ENCODE measurements around the gene FRMD4B. TPM values are rescaled to one million over a fixed set of nuclear protein-coding genes. Genes with fewer than 3 reads are reported as not detected.

FRMD4B gene
- polyA plus RNA-seq, 3 donors = 13.2 to 21.0 (median 19.6) TPM

- no peaks in the 10 kb centered on the region for H4K20me1 ChIP-seq (ENCODE audit: insufficient read depth, low read length)
- H3K4me1 ChIP-seq (ENCODE audit: control insufficient read depth in 1 of 2, insufficient read depth in 2 of 2, low read length in 2 of 2) = peaks cover 3% of the 10 kb centered on the region in 2 donors
- no peaks in the 10 kb centered on the region for H3K79me2 ChIP-seq (ENCODE audit: insufficient read depth, low read length)
- H3K27ac ChIP-seq (ENCODE audit: low read depth in 1 of 2, low read length in 2 of 2) = no peak overlapping the region
- H3K27me3 ChIP-seq (ENCODE audit: control insufficient read depth in 2 of 2, insufficient read depth in 2 of 2, low read length in 2 of 2) = no peaks in the 10 kb centered on the region
- H3K4me3 Mint-ChIP-seq = no peak overlapping the region
- no peaks in the 10 kb centered on the region for H3K9me3 ChIP-seq (replicated peaks in 1 of 2; ENCODE audit: control insufficient read depth in 1 of 2, insufficient read depth in 1 of 2, low read length in 2 of 2)
- H3K36me3 ChIP-seq (replicated peaks in 1 of 2; ENCODE audit: control insufficient read depth in 1 of 2, insufficient read depth in 2 of 2, low read length in 2 of 2) = peaks cover 41 to 58% of the 10 kb centered on the region in 2 donors
- no peak overlapping the region for H3K4me3 ChIP-seq (replicated peaks in 1 of 3; ENCODE audit: low read depth in 2 of 3, low read length in 3 of 3)
- peaks cover 4% of the 10 kb centered on the region for H3K4me1 Mint-ChIP-seq
- no peak overlapping the region for H2AFZ ChIP-seq (ENCODE audit: insufficient read depth, low read depth, low read length, poor library complexity, severe bottlenecking)
- H3K9ac ChIP-seq (ENCODE audit: insufficient read depth, low read length, poor library complexity, severe bottlenecking) = no peak overlapping the region
- WGBS (ENCODE audit: insufficient coverage) = 43% methylated on average over 4 of the region's 6 CpGs
- H3K36me3 Mint-ChIP-seq = peaks cover 47 to 66% of the 10 kb centered on the region in 2 donors
- no peak for DNase-seq
- no peak for TF ChIP-seq CTCF (IDR thresholded peaks at IDR 0.05)
- no peaks in the 10 kb centered on the region for H3K27me3 Mint-ChIP-seq (ENCODE audit: low read depth in 3 of 3)
- no peaks in the 10 kb centered on the region for H3K9me3 Mint-ChIP-seq
- no peak overlapping the region for H3K4me2 ChIP-seq (replicated peaks; ENCODE audit: extremely low read depth, low read length, poor library complexity, severe bottlenecking)
- H3K27ac Mint-ChIP-seq = peak overlapping the region in 2 of 7 donors; percentile 41 to 44
- intact Hi-C loops (cut with micrococcal nuclease) = no loop called here
These were observed 188.4 kb downstream of the FRMD4B start for GRCh38 chr3:69197455-69197854.

DNA sequence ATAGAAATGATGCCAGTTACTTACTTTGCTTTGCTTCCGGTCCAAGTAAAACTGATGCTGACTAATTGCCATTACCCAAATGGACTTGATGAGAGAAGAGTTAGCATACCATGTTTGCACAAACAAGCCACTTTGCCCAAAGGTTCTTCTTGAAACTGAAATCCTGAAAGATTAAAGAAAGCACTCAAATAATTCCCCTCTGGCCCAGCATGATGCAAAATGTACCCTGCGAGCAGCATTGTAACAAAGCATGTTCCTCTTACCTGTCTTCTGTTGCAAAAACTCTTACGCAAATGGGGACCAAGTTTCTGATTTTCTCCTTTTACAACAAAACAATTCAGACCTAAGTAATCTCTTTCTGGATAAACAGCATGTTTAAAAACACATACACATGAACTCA, 189.0 kb downstream of the FRMD4B start:
- H3K4me1 ChIP-seq (ENCODE audit: control insufficient read depth in 1 of 2, insufficient read depth in 2 of 2, low read length in 2 of 2) = peaks cover 3% of the 10 kb centered on the region in 2 donors
- no peak overlapping the region for H3K4me2 ChIP-seq (replicated peaks; ENCODE audit: extremely low read depth, low read length, poor library complexity, severe bottlenecking)
- H3K9ac ChIP-seq (ENCODE audit: insufficient read depth, low read length, poor library complexity, severe bottlenecking) = no peak overlapping the region
- TF ChIP-seq CTCF (IDR thresholded peaks at IDR 0.05) = no peak
- H3K27me3 ChIP-seq (ENCODE audit: control insufficient read depth in 2 of 2, insufficient read depth in 2 of 2, low read length in 2 of 2) = no peaks in the 10 kb centered on the region
- Mint-ChIP-seq H3K9me3 (no peaks in the 10 kb centered on the region), H3K4me1 (peaks cover 4% of the 10 kb centered on the region), H3K27me3 (ENCODE audit: low read depth in 3 of 3) (no peaks in the 10 kb centered on the region), H3K27ac (no peak overlapping the region), H3K36me3 (peaks cover 52 to 70% of the 10 kb centered on the region in 2 donors), H3K4me3 (no peak overlapping the region)
- peaks cover 46 to 64% of the 10 kb centered on the region in 2 donors for H3K36me3 ChIP-seq (replicated peaks in 1 of 2; ENCODE audit: control insufficient read depth in 1 of 2, insufficient read depth in 2 of 2, low read length in 2 of 2)
- no CpG with 5 or more reads among the region's 3 CpGs for WGBS (ENCODE audit: insufficient coverage)
- no peaks in the 10 kb centered on the region for H4K20me1 ChIP-seq (ENCODE audit: insufficient read depth, low read length)
- DNase-seq = no peak
- H3K27ac ChIP-seq (ENCODE audit: low read depth in 1 of 2, low read length in 2 of 2) = no peak overlapping the region
- H3K4me3 ChIP-seq (replicated peaks in 1 of 3; ENCODE audit: low read depth in 2 of 3, low read length in 3 of 3) = no peak overlapping the region
- intact Hi-C loops (cut with micrococcal nuclease) = no loop called here
- H3K79me2 ChIP-seq (ENCODE audit: insufficient read depth, low read length) = no peaks in the 10 kb centered on the region
- no peak overlapping the region for H2AFZ ChIP-seq (ENCODE audit: insufficient read depth, low read depth, low read length, poor library complexity, severe bottlenecking)
- H3K9me3 ChIP-seq (replicated peaks in 1 of 2; ENCODE audit: control insufficient read depth in 1 of 2, insufficient read depth in 1 of 2, low read length in 2 of 2) = no peaks in the 10 kb centered on the region
